CD4-positive, alpha-beta T cell (primary cell): Measurements from ENCODE around the gene EXOSC6. TPM values are rescaled to one million over a fixed set of nuclear protein-coding genes. Genes with fewer than 3 reads are reported as not detected.

Experiments
- ATAC-seq: fragments of 200-7000 bp; cut with Tn5 transposase; one replicate; pipeline ENCODE4 v1.10.0; 2022; ENCODE audit warnings: mild to moderate bottlenecking; ENCODE audit not compliant: poor library complexity
- CTCF ChIA-PET: fragments of 350-600 bp; sonication (Branson Sonifier 250); formaldehyde crosslinking; loops from one replicate; lab custom pipeline; 2021; ENCODE audit warnings: antibody characterized with exemption, inconsistent platforms; lab: Charles Lee
- POLR2A ChIA-PET: fragments of 350-600 bp; sonication (Branson Sonifier 250); formaldehyde crosslinking; loops from one replicate; lab custom pipeline; 2021; ENCODE audit warnings: antibody characterized with exemption, inconsistent platforms; lab: Charles Lee
- DNase-seq, 14 experiments: peaks; one replicate each; pipeline ENCODE4 v3.0.0-alpha.2; 2013 to 2020; ENCODE audit warnings: mixed read lengths in 2 of 14
- H3K27ac ChIP-seq, 2 donors: one replicate each; pipeline versions ENCODE4 v1.5.1 to v1.7.0; 2013; ENCODE audit warnings: low read length in 2 of 2, low read depth in 1 of 2, mild to moderate bottlenecking in 1 of 2
- H3K27me3 ChIP-seq, 2 experiments: 1 replicate in 1 of 2; 2 replicates in 1 of 2; pipeline versions ENCODE4 v1.6.1 to v1.7.0; 2013; ENCODE audit warnings: low read length in 2 of 2, control low read depth in 1 of 2, mild to moderate bottlenecking in 1 of 2, moderate library complexity in 1 of 2; ENCODE audit not compliant: insufficient read depth in 2 of 2, control insufficient read depth in 1 of 2
- H3K36me3 ChIP-seq: one replicate; pipeline ENCODE4 v1.6.1; 2013; ENCODE audit warnings: low read length, control low read depth; ENCODE audit not compliant: insufficient read depth
- H3K4me1 ChIP-seq: one replicate; pipeline ENCODE4 v1.6.1; 2013; ENCODE audit warnings: low read length, control low read depth; ENCODE audit not compliant: insufficient read depth
- H3K4me3 ChIP-seq: one replicate; pipeline ENCODE4 v1.5.1; 2013; ENCODE audit warnings: mild to moderate bottlenecking, low read length, moderate library complexity
- H3K9me3 ChIP-seq, 2 experiments: 1 replicate in 1 of 2; 2 replicates in 1 of 2; pipeline versions ENCODE4 v1.6.1 to v1.7.0; 2013; ENCODE audit warnings: low read length in 2 of 2, mild to moderate bottlenecking in 2 of 2, control low read depth in 1 of 2, moderate library complexity in 1 of 2; ENCODE audit not compliant: control insufficient read depth in 1 of 2, insufficient read depth in 1 of 2
- H3K27ac Mint-ChIP-seq: one replicate; pipeline ENCODE4 v1.8.0; 2020; ENCODE audit warnings: mixed read lengths
- H3K27me3 Mint-ChIP-seq: one replicate; pipeline ENCODE4 v1.8.0; 2021; ENCODE audit warnings: mixed read lengths
- H3K36me3 Mint-ChIP-seq: one replicate; pipeline ENCODE4 v1.8.0; 2021; ENCODE audit warnings: low read depth, mixed read lengths
- H3K4me1 Mint-ChIP-seq: one replicate; pipeline ENCODE4 v1.8.0; 2021; ENCODE audit warnings: low read depth, mixed read lengths
- H3K4me3 Mint-ChIP-seq: one replicate; pipeline ENCODE4 v1.8.0; 2020; ENCODE audit warnings: mild to moderate bottlenecking, mixed read lengths
- H3K9me3 Mint-ChIP-seq: one replicate; pipeline ENCODE4 v1.8.0; 2020; ENCODE audit warnings: mixed read lengths
- CTCF ChIP-seq: fragments of 200-600 bp; IDR thresholded peaks from one replicate; pipeline ENCODE4 v1.8.0; 2022; ENCODE audit warnings: antibody characterized with exemption, mild to moderate bottlenecking
- intact Hi-C, 2 experiments: fragments of 100-400 bp; cut with DNase I in 1 of 2; cut with micrococcal nuclease in 1 of 2; formaldehyde crosslinking; loops; one replicate each; pipeline versions ENCODE4 v1.15.1 to v1.9.0; 2023 to 2025; cut with DNase I, micrococcal nuclease
- total RNA-seq, 174 experiments: library from RNA in 2 of 174; stranded (reverse) in 2 of 174; gene quantifications; one replicate each; pipeline ENCODE4 v1.2.3 and lab custom pipeline; 2021 to 2026

The EXOSC6 gene
- total RNA-seq, 2 experiments from 2014 or later: 27.8 to 28.2 TPM

- DNase-seq (peak in 8 of 14 experiments; percentile 13 to 66 (median 35)), ATAC-seq (no peak)
- no peak overlapping the region for H3K4me3 ChIP-seq
- H3K27me3 ChIP-seq: no peaks in the 10 kb centered on the region
- H3K9me3 ChIP-seq: no peaks in the 10 kb centered on the region
- H3K9me3 Mint-ChIP-seq: no peaks in the 10 kb centered on the region
- intact Hi-C loops: loop anchor here (2.0 to 10.0 kb wide), 4 partner anchors 34 to 919 kb away; partner anchors contain the start of genes AARS1 (in 2 of the 2), COG4 (in 1 of the 2), COG8 (in 1 of the 2) and NIP7 (in 1 of the 2)
- ChIA-PET POLR2A (interaction anchor here (1.6 kb wide), 1 partner anchor 36 kb away, joined by 5 read pairs; the partner anchor contains the start of gene AARS1), CTCF (no interaction called here)
- peaks cover 54% of the 10 kb centered on the region for H3K36me3 ChIP-seq
- peak overlapping the region; percentile 45 for H3K4me3 Mint-ChIP-seq
- TF ChIP-seq CTCF: peak; percentile 55
- H3K4me1 Mint-ChIP-seq: peaks cover 12% of the 10 kb centered on the region
- H3K36me3 Mint-ChIP-seq: peaks cover 53% of the 10 kb centered on the region
- no peaks in the 10 kb centered on the region for H3K27me3 Mint-ChIP-seq
- no peak overlapping the region for H3K27ac ChIP-seq
- H3K27ac Mint-ChIP-seq: peak overlapping the region; percentile 55
- peaks cover 27% of the 10 kb centered on the region for H3K4me1 ChIP-seq
These were observed 1.8 kb upstream of the EXOSC6 start for GRCh38 chr16:70253291-70254106.

GRCh38 chr16:70252355-70252988 lies 732 bp upstream of the EXOSC6 start:
- no peak overlapping the region for H3K4me3 ChIP-seq
- peak overlapping the region; percentile 98 for H3K4me3 Mint-ChIP-seq
- H3K27ac Mint-ChIP-seq: peak overlapping the region; percentile 97
- H3K27ac ChIP-seq: no peak overlapping the region
- no peaks in the 10 kb centered on the region for H3K9me3 Mint-ChIP-seq
- H3K4me1 ChIP-seq: peaks cover 27% of the 10 kb centered on the region
- peaks cover 20% of the 10 kb centered on the region for H3K4me1 Mint-ChIP-seq
- peak in 2 of 14 experiments; percentile 29 to 52 for DNase-seq
- CTCF ChIA-PET: interaction anchor here (0.5 to 2.2 kb wide), 16 partner anchors 10 to 1246 kb away, joined by 3 to 12 read pairs (median 3); partner anchors contain the start of genes AARS1, DDX19A and PDPR
- no peak for ATAC-seq
- POLR2A ChIA-PET: interaction anchor here (0.6 to 2.1 kb wide), 16 partner anchors 10 to 498 kb away, joined by 3 to 22 read pairs (median 4); partner anchors contain the start of genes AARS1, COG4, DDX19A and NOB1
- intact Hi-C loops: loop anchor here (2.0 to 10.0 kb wide), 4 partner anchors 35 to 918 kb away; partner anchors contain the start of genes AARS1 (in 2 of the 2), COG4 (in 1 of the 2), COG8 (in 1 of the 2) and NIP7 (in 1 of the 2)
- no peaks in the 10 kb centered on the region for H3K9me3 ChIP-seq
- no peaks in the 10 kb centered on the region for H3K27me3 ChIP-seq
- H3K27me3 Mint-ChIP-seq: no peaks in the 10 kb centered on the region
- peaks cover 47% of the 10 kb centered on the region for H3K36me3 Mint-ChIP-seq
- peaks cover 44% of the 10 kb centered on the region for H3K36me3 ChIP-seq
- TF ChIP-seq CTCF: no peak
